Measurements from ENCODE around the gene ZNF569.
"Not testable (repeated sequence)": the region's sequence is repeated elsewhere in the genome, so short reads cannot be mapped to it uniquely, and the experiment has no call there.

ZNF569 gene

GRCh38 chr19:37401078-37401477 is 66.2 kb downstream of the ZNF569 start:
- DNase-seq (ENCODE audit: low spot score), result no peak

- not testable (repeated sequence) for DNase-seq (ENCODE audit: low spot score)
Measured at GRCh38 chr19:37391399-37391798, 75.8 kb downstream of the ZNF569 start.

- no peak for DNase-seq (ENCODE audit: low spot score)
Measured at GRCh38 chr19:37389234-37389633, 78.0 kb downstream of the ZNF569 start.

- peak; percentile 97 for DNase-seq (ENCODE audit: low spot score)
Measured at GRCh38 chr19:37370880-37371661, 96.2 kb downstream of the ZNF569 start, which contains the start of gene ZNF527. Gene ZNF527, plus strand, starts transcription at chr19:37371099. Its CDS starts 3,100 bp downstream, at chr19:37374199.

- DNase-seq (ENCODE audit: low spot score), result peak; percentile 12
Measured at GRCh38 chr19:37370386-37370879, 96.8 kb downstream of the ZNF569 start.

- DNase-seq (ENCODE audit: low spot score), result peak; percentile 64
Measured at GRCh38 chr19:37362733-37363132, 104.5 kb downstream of the ZNF569 start.

GRCh38 chr19:37361994-37362393 is 105.2 kb downstream of the ZNF569 start:
- DNase-seq (ENCODE audit: low spot score), result no peak
